Adipocyte (in vitro differentiated cells): Measurements from ENCODE around the gene LRP6.
"Not testable (repeated sequence)": the region's sequence is repeated elsewhere in the genome, so short reads cannot be mapped to it uniquely, and the experiment has no call there.

Experiments
- DNase-seq: peaks from one replicate; pipeline ENCODE4 v3.0.0-alpha.2; 2015; ENCODE audit warnings: low read depth
- H3K27me3 ChIP-seq: replicated peaks from 2 replicates; pipeline ENCODE4 v1.7.0; 2013; ENCODE audit warnings: mild to moderate bottlenecking, low read length, moderate library complexity; ENCODE audit not compliant: control insufficient read depth, insufficient read depth
- H3K36me3 ChIP-seq: 2 replicates; pipeline ENCODE4 v1.7.0; 2013; ENCODE audit warnings: low read length, mild to moderate bottlenecking, moderate library complexity; ENCODE audit not compliant: control insufficient read depth, insufficient read depth, severe bottlenecking
- H3K4me1 ChIP-seq: 2 replicates; pipeline ENCODE4 v1.7.0; 2013; ENCODE audit warnings: mild to moderate bottlenecking, low read length, moderate library complexity; ENCODE audit not compliant: control insufficient read depth, insufficient read depth
- H3K4me3 ChIP-seq: 2 replicates; pipeline ENCODE4 v1.7.0; 2013; ENCODE audit warnings: mild to moderate bottlenecking, low read length, moderate library complexity
- H3K9ac ChIP-seq: 2 replicates; pipeline ENCODE4 v1.7.0; 2013; ENCODE audit warnings: mild to moderate bottlenecking, low read length, moderate library complexity
- H3K9me3 ChIP-seq: 2 replicates; pipeline ENCODE4 v1.7.0; 2013; ENCODE audit warnings: mild to moderate bottlenecking, low read length, moderate library complexity; ENCODE audit not compliant: control insufficient read depth

LRP6 gene

GRCh38 chr12:12115514-12115913, 151.3 kb downstream of the LRP6 start:
- H3K27me3 ChIP-seq, result no peaks in the 10 kb centered on the region
- no peak for DNase-seq
- no peak overlapping the region for H3K4me3 ChIP-seq
- no peaks in the 10 kb centered on the region for H3K4me1 ChIP-seq
- H3K9me3 ChIP-seq, result no peaks in the 10 kb centered on the region
- no peak overlapping the region for H3K9ac ChIP-seq
- H3K36me3 ChIP-seq, result peaks cover 8% of the 10 kb centered on the region

GRCh38 chr12:12110923-12111555, 155.8 kb downstream of the LRP6 start:
- not testable (repeated sequence) for H3K4me1 ChIP-seq, H3K27me3 ChIP-seq, H3K9ac ChIP-seq, H3K4me3 ChIP-seq, H3K36me3 ChIP-seq, DNase-seq
- peaks cover 11% of the 10 kb centered on the region for H3K9me3 ChIP-seq

- Histone ChIP-seq H3K4me1 (no peaks in the 10 kb centered on the region), H3K9ac (no peak overlapping the region), H3K9me3 (peaks cover 11% of the 10 kb centered on the region), H3K27me3 (no peaks in the 10 kb centered on the region), H3K4me3 (no peak overlapping the region), H3K36me3 (peaks cover 1% of the 10 kb centered on the region)
- no peak for DNase-seq
Measured at GRCh38 chr12:12108441-12109058, 158.3 kb downstream of the LRP6 start.

GRCh38 chr12:12107678-12108077, 159.2 kb downstream of the LRP6 start:
- DNase-seq, result no peak
- no peaks in the 10 kb centered on the region for H3K4me1 ChIP-seq

GRCh38 chr12:12099102-12099501, 167.7 kb downstream of the LRP6 start:
- DNase-seq, result no peak

More at GRCh38 chr12:12107678-12108077, 159.2 kb downstream of the LRP6 start:
- Histone ChIP-seq H3K9ac (no peak overlapping the region), H3K4me3 (no peak overlapping the region), H3K27me3 (no peaks in the 10 kb centered on the region), H3K36me3 (no peaks in the 10 kb centered on the region), H3K9me3 (peaks cover 11% of the 10 kb centered on the region)

GRCh38 chr12:12098691-12099015, 168.2 kb downstream of the LRP6 start:
- no peak for DNase-seq
- Histone ChIP-seq H3K4me1 (no peaks in the 10 kb centered on the region), H3K27me3 (no peaks in the 10 kb centered on the region), H3K36me3 (no peaks in the 10 kb centered on the region), H3K9ac (no peak overlapping the region), H3K9me3 (no peaks in the 10 kb centered on the region), H3K4me3 (no peak overlapping the region)

More at GRCh38 chr12:12099102-12099501, 167.7 kb downstream of the LRP6 start:
- H3K9ac ChIP-seq, result no peak overlapping the region
- no peaks in the 10 kb centered on the region for H3K9me3 ChIP-seq
- no peak overlapping the region for H3K4me3 ChIP-seq
- H3K4me1 ChIP-seq, result no peaks in the 10 kb centered on the region
- H3K27me3 ChIP-seq, result no peaks in the 10 kb centered on the region
- no peaks in the 10 kb centered on the region for H3K36me3 ChIP-seq

GRCh38 chr12:12097891-12098690, 168.8 kb downstream of the LRP6 start:
- H3K9ac ChIP-seq, result no peak overlapping the region
- no peak overlapping the region for H3K4me3 ChIP-seq
- no peaks in the 10 kb centered on the region for H3K36me3 ChIP-seq
- no peaks in the 10 kb centered on the region for H3K9me3 ChIP-seq
- no peak for DNase-seq
- no peaks in the 10 kb centered on the region for H3K27me3 ChIP-seq
- peaks cover 2% of the 10 kb centered on the region for H3K4me1 ChIP-seq

- no peaks in the 10 kb centered on the region for H3K36me3 ChIP-seq
Measured at GRCh38 chr12:12095021-12095420, 171.8 kb downstream of the LRP6 start.

GRCh38 chr12:12094481-12094880, 172.4 kb downstream of the LRP6 start:
- Histone ChIP-seq H3K36me3 (no peaks in the 10 kb centered on the region), H3K4me3 (no peak overlapping the region)
- no peak for DNase-seq

More at GRCh38 chr12:12095021-12095420, 171.8 kb downstream of the LRP6 start:
- H3K4me3 ChIP-seq, result no peak overlapping the region
- H3K9me3 ChIP-seq, result no peaks in the 10 kb centered on the region
- H3K27me3 ChIP-seq, result no peaks in the 10 kb centered on the region
- peaks cover 19% of the 10 kb centered on the region for H3K4me1 ChIP-seq
- no peak overlapping the region for H3K9ac ChIP-seq
- DNase-seq, result no peak

GRCh38 chr12:12091977-12092663, 174.7 kb downstream of the LRP6 start:
- Histone ChIP-seq H3K36me3 (no peaks in the 10 kb centered on the region), H3K4me3 (no peak overlapping the region), H3K27me3 (no peaks in the 10 kb centered on the region), H3K4me1 (peaks cover 24% of the 10 kb centered on the region), H3K9ac (no peak overlapping the region), H3K9me3 (no peaks in the 10 kb centered on the region)
- no peak for DNase-seq

More at GRCh38 chr12:12094481-12094880, 172.4 kb downstream of the LRP6 start:
- peaks cover 19% of the 10 kb centered on the region for H3K4me1 ChIP-seq
- H3K9ac ChIP-seq, result no peak overlapping the region
- H3K9me3 ChIP-seq, result no peaks in the 10 kb centered on the region
- H3K27me3 ChIP-seq, result no peaks in the 10 kb centered on the region

GRCh38 chr12:12091071-12091470, 175.8 kb downstream of the LRP6 start:
- H3K9ac ChIP-seq, result no peak overlapping the region
- H3K27me3 ChIP-seq, result no peaks in the 10 kb centered on the region
- no peak for DNase-seq
- H3K36me3 ChIP-seq, result no peaks in the 10 kb centered on the region
- H3K9me3 ChIP-seq, result no peaks in the 10 kb centered on the region
- H3K4me3 ChIP-seq, result no peak overlapping the region
- peaks cover 24% of the 10 kb centered on the region for H3K4me1 ChIP-seq
